HG03354 (cell line): Measurements from ENCODE around the gene DNAJB4.
"Not testable (repeated sequence)": the region's sequence is repeated elsewhere in the genome, so short reads cannot be mapped to it uniquely, and the experiment has no call there.

Experiments
- ATAC-seq: cut with Tn5 transposase; IDR thresholded peaks from one replicate; pipeline ENCODE4 v1.9.1; 2021; ENCODE audit warnings: mild to moderate bottlenecking; ENCODE audit not compliant: unreplicated experiment, poor library complexity, severe bottlenecking

DNAJB4 gene

GRCh38 chr1:78004719-78005447 is at the start of gene DNAJB4:
Gene DNAJB4 (plus strand): TSS chr1:78004939. CDS start chr1:78005111, 172 bp downstream.
- ATAC-seq, result peak; percentile 98

GRCh38 chr1:77955709-77956108 is 49.0 kb upstream of the DNAJB4 start:
- no peak for ATAC-seq

- no peak for ATAC-seq
Observed at GRCh38 chr1:77956464-77956863, 48.3 kb upstream of the DNAJB4 start.

GRCh38 chr1:77958391-77958790 is 46.3 kb upstream of the DNAJB4 start:
- ATAC-seq, result no peak

- no peak for ATAC-seq
Observed at GRCh38 chr1:77958850-77959249, 45.9 kb upstream of the DNAJB4 start.

- no peak for ATAC-seq
Observed at GRCh38 chr1:77961392-77961791, 43.3 kb upstream of the DNAJB4 start.

- no peak for ATAC-seq
Observed at GRCh38 chr1:77966291-77966690, 38.4 kb upstream of the DNAJB4 start.

- no peak for ATAC-seq
Observed at GRCh38 chr1:77970192-77970591, 34.5 kb upstream of the DNAJB4 start.

- ATAC-seq, result no peak
Observed at GRCh38 chr1:77972080-77972479, 32.7 kb upstream of the DNAJB4 start.

- ATAC-seq, result no peak
Observed at GRCh38 chr1:77975386-77975785, 29.4 kb upstream of the DNAJB4 start.

- no peak for ATAC-seq
Observed at GRCh38 chr1:77975907-77976306, 28.8 kb upstream of the DNAJB4 start.

- no peak for ATAC-seq
Observed at GRCh38 chr1:77976433-77977076, 28.2 kb upstream of the DNAJB4 start.

GRCh38 chr1:77977989-77978292 is 26.8 kb upstream of the DNAJB4 start:
- ATAC-seq, result peak; percentile 0

GRCh38 chr1:77978293-77978968 is 26.3 kb upstream of the DNAJB4 start:
- ATAC-seq, result peak; percentile 73

GRCh38 chr1:77978969-77979876 is 25.5 kb upstream of the DNAJB4 start, which contains the start of gene FUBP1:
Gene FUBP1 (minus strand): TSS chr1:77979072. CDS start chr1:77979004, 68 bp downstream.
- ATAC-seq, result peak; percentile 80

GRCh38 chr1:77983352-77983996 is 21.3 kb upstream of the DNAJB4 start:
- ATAC-seq, result not testable (repeated sequence)

GRCh38 chr1:77983997-77984355 is 20.8 kb upstream of the DNAJB4 start:
- ATAC-seq, result no peak

GRCh38 chr1:77984629-77985028 is 20.1 kb upstream of the DNAJB4 start:
- no peak for ATAC-seq

- ATAC-seq, result no peak
Observed at GRCh38 chr1:77986810-77987209, 17.9 kb upstream of the DNAJB4 start.

GRCh38 chr1:77987919-77988318 is 16.8 kb upstream of the DNAJB4 start:
- ATAC-seq, result no peak
